Cardiac septum (tissue), 1 donor: ENCODE data around the gene NUP210L. TPM values are rescaled to one million over a fixed set of nuclear protein-coding genes. Genes with fewer than 3 reads are reported as not detected.
"Not testable (repeated sequence)": the region's sequence is repeated elsewhere in the genome, so short reads cannot be mapped to it uniquely, and the experiment has no call there.

ENCODE experiments used
- DNase-seq: peaks from one replicate; pipeline ENCODE4 v3.0.0-alpha.2; 2020; ENCODE audit warnings: low spot score
- intact Hi-C: fragments of 100-400 bp; cut with DNase I; formaldehyde crosslinking; loops from one replicate; pipeline ENCODE4 v1.14.0; 2022
- total RNA-seq: library from RNA; stranded (reverse); fragmentation: NEBNext Ultra II Directional; extraction: Animal tissue kit (Norgen Biotek cat#: 25700); gene quantifications from one replicate; pipeline ENCODE4 v1.2.1, GENCODE V29; 2021
- donor health status: DM: no; HTN: no; CAD: no.

Gene NUP210L
- total RNA-seq, 1 donor from 2014 or later, result 0.48 TPM

DNA sequence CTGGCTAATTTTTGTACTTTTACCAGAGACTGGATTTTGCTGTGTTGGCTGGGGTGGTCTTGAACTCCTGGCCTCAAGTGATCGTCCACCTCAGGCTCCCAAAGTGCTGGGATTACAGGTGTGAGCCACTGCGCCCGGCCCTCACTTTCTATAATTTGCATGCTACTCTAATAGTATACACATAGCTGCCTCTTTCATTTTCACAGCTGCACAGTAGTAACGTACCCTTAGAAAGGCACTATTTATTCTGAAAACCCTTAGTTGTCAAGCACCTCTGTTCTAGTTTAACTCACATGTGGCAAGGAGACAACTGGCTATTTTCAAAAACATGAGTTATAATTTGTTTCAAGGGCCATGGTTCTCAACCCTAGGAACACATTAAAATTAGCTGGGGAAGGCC, 19.8 kb upstream of the NUP210L start:
- DNase-seq, result no peak
- intact Hi-C loops, result loop anchor here (10.0 kb wide), 1 partner anchor 180 kb away; the partner anchor contains the start of gene RPS27

DNA sequence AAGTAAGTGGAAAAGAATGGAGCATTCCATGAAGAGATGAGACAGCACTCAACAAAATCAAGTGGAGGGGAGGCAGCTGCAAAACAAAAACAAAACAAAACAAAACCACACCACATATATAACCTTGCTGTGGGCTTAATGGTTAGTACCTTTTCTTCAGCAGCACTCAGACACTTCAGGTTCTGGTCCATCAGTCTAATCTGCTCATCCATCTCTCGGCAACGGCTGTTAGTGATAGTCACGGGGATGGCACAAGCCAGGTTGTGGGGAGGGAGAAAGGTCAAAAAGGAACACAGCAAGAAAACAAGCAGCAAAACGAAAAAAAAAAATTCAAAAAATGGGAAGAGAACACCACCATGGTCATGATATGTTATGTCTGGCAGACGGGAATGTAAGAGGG, 17.0 kb upstream of the NUP210L start:
- no peak for DNase-seq
- intact Hi-C loops, result loop anchor here (10.0 kb wide), 1 partner anchor 177 kb away; the partner anchor contains the start of gene RPS27

DNA sequence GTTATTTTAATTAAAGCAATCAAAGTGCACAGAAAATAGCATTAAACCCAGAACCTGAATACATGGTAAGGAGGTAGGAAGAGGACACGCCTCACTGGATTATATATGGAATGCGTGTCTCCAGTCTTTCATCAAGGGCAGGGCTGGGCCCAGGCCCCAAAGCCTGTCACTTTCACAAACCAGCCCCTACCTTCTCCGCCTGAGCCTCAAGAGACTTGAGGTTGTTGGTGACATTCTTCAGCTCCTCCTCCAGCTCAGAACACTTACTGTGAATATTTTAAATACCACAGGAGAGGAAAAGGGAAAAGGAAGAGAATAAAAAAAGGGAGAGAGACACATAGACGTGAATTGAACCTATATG, 16.3 kb upstream of the NUP210L start:
- no peak for DNase-seq
- intact Hi-C loops, result loop anchor here (10.0 kb wide), 1 partner anchor 176 kb away; the partner anchor contains the start of gene RPS27

DNA sequence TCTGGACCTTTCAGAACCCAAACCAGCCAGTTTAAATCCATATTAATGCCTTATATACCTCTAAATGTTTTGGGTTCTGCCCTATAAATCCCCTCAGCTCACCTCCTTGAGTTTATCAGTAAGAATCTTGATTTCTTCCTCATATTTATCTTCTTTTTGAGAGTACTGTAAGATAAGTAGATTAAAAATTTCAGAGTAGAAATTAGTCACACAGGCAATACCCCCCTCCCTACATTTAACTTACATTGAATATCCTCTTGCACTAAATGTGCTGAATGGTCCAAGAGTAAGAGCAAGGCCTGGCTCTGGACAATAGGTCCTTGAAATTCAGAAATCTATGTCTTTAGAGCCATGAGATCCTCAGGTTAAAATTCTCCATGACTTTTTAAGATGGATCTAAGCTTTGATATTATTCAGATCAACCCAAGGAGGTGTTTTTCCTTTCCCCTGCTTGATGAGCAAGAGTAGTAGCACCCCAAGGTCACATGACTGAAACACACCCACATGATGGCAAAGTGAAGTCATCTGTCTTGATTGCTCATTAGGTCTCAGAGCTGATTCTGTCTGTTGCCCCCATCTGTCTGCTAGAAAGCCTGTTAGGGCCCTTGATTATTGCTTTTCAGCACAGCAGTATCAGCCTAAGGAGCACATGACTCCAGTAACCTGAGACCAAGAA, 15.8 kb upstream of the NUP210L start:
- intact Hi-C loops, result loop anchor here (10.0 kb wide), 1 partner anchor 176 kb away; the partner anchor contains the start of gene RPS27
- no peak for DNase-seq

DNA sequence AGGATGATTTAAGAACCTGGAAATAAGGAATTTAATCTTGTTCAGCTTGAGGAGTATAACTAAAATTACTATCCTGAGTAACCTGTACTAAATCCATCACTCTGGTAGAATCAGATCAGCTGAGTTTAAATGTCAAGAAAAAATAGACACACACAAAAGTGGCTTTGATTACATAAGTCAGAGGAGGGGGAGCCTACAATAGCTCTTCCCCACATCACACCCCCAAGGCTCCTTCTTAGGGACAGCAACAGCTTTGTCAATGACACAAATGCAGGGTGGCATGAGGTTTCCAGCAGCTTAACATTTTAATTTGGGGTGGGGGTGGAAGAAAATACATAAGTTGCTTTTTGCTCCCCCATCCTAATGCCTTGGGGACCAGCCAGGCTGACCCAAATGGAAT, 12.6 kb upstream of the NUP210L start:
- intact Hi-C loops, result no loop called here
- no peak for DNase-seq

DNA sequence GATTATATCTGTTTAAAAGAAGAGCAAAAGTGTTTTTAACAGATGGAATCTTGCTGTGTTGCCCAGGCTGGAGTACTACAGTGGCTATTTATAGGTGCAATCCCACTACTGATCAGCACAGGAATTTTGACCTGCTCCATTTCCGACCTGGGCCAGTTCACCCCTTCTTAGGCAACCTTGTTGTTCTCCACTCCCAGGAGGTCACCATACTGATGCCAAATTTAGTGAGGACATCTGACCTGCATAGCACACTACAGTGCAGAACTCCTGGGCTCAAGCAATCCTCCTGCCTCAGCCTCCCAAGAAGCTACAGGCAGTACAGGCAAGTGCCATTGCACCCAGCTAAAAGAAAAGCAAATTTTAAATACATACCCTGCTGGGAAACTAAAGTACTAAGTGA, 11.3 kb upstream of the NUP210L start:
- intact Hi-C loops, result no loop called here
- no peak for DNase-seq

DNA sequence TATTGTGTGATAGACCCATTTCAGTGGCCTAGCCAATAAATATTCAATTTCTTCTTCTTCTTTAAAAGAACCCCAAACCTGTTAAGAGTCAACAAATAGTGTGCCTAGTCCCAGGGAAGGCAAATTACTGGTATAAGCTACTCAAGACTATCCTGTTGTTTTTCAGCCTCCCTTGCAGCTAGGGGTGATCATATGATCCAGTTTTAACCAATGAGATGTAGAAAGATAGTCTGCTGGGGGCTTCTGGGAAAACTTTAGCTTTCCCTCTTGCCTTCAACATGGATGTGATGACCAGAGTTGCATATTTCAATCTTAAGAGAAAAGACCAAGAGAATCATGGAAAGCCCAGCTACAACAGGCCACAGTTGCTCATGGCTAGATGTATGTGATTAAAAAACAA, 4.7 kb upstream of the NUP210L start:
- intact Hi-C loops, result no loop called here
- DNase-seq, result no peak

DNA sequence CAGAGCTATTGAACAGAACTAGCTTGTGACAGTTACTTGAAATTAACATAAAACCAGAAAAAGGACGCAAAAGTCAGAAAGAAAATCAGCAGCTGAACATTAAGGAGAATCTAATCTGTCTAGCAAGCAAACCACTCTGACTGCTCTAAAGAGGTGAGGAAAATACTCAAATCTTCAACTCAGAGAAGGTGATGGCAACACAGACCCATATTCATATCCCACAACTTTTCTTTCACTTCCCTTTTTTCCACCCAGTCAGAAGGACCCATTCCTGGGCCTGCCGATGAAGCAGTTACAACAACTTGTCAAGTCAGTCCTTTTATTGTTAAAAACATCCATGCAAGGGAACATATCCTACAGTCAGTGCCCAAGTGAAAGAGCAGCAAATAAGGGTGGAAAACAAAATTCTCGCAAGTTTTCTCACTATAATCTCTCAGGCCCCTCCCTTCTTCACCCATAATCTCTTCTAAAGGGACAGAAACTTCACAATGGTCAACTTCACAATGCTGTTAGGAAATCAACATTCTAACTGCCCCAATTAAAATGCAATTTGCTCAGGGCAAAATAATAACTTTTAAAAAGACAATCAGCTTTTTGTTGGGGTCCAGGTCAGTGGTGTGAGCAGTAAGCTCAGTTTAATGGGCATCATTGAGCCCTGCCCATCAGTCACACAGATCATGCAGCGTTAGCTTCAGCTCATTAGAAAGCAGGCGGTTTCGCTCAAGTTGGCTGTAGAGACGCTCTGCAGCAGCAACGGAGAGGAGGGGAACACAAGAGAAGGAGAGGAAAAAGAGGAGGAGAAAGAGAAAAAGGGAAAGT, 3.6 kb upstream of the NUP210L start:
- DNase-seq, result no peak
- intact Hi-C loops, result no loop called here

DNA sequence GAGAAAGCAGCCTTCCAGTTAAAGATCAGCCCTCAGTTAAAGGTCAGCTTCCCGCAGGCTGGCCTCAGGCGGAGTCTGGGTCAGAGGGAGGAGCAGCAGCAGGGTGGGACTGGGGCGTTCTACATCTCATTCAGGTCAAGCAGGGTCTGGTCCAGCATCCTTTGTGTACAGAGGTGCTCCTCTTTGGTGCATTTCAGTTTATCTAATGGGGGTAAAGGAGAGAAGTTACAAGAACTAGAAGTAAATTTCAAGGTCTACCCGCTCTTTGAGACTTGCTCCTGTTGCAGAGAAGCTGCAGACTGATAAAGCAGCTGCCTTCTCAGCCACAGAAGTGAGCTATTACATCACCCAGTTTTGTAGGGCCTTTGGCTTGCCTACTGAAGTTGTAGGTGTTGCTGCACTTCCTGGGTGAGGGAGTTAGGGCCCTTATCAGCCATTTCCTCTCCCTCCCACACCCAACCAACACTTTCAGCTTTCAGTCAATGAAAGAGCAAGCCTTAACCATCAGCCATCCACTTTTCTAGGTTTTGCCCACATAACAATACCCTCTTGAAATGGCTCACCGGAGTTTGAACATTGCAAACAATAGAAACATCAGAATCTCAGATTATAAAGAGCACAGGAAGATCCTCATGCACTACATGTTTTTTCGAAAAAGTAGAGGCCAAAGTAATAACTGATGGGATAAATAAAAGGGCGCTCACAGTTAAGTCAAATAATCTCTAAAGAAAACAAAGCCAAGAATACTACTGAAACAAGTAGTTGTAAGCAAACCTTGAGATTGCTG, 2.8 kb upstream of the NUP210L start:
- no peak for DNase-seq
- intact Hi-C loops, result no loop called here

DNA sequence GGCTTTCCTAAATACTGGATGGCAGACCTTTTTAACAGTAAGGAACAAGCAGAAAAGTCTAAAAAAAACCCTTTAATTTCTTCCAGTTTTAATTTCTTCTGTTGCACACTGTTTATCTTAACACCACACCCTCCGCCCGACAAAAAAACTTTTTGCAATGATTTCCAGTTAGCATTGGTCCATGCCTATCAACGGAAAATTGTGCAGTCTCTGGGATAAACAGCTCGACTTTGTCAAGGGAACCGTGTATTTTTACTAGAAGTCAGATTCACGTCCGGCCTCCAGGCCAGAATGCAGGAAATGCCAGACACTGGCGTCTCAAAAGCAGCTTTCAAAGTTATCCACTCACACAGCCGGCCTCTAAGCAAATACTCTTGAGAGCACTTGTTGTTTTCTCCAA, 378 bp upstream of the NUP210L start:
- intact Hi-C loops, result no loop called here
- DNase-seq, result no peak

DNA sequence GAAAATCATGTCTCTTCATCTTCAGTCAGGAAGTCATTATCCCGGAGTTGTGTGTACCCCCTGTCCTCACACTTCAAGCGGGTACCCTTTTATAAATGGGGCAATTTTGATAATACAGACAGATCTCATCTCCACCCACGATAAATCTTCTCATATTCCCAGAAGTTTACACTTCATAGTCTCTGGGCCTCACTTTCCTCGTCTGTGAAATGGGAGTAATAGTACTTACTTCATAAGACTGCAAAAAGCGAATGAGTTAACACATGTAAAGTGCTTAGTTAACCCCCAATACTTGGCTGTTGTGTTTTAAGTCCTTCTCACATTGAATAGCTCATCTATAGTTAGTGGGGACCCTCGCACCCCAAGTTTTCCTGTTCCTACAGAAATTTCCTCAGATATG, 820 bp downstream of the NUP210L start:
- intact Hi-C loops, result no loop called here
- no peak for DNase-seq

DNA sequence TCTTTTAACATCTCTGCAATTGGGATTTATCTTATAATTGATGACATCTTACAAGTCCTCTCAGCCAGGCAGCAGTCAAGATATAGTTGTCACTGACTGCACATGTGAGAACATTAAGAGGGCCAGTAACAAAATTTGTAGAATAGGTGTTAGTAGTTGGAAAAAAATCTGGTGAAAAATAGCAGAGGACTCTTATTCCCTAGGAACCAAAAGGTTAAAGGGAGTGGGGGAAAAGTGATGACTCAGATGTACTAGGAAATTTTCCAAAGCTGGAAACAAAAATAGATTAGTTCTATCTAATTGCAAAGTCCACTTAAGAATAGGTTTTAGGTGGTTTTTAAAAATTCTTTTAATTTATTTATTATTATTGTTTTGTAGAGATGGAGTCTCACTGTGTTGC, 3.6 kb downstream of the NUP210L start:
- no peak for DNase-seq
- intact Hi-C loops, result no loop called here

DNA sequence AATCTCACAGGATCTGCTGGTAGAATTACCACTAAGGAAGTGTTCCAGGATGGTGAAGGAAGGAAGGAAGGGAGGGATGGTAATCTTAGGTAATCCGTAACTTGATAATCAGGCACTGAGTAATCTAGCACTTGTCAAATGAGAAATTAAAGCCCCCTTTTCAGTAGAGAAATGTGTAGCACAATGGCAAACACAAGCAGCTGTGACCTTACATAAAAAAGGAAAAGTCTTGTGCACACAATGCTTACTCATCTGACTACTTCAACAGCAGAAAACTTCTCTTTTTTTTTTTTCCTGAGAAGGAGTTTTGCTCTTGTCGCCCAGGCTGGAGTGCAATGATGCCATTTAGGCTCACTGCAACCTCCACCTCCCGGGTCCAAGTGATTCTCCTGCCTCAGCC, 6.1 kb downstream of the NUP210L start:
- DNase-seq, result no peak
- intact Hi-C loops, result no loop called here

DNA sequence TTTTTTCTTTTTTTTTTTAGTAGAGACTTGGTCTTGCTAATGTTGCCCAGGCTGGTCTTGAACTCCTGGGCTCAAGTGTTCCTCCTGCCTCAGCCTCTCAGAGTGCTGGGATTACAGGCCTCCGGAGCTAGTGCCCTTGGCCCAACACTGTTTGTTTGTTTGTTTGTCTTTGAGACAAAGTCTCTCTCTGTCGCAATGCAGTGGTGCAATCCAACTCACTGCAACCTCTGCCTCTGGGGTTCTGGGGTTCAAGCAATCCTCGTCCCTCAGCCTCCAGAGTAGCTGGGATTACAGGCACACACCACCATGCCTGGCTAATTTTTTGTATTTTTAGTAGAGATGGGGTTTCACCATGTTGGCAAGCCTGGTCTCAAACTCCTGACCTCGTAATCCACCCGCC, 7.4 kb downstream of the NUP210L start:
- intact Hi-C loops, DNase-seq: not testable (repeated sequence)

DNA sequence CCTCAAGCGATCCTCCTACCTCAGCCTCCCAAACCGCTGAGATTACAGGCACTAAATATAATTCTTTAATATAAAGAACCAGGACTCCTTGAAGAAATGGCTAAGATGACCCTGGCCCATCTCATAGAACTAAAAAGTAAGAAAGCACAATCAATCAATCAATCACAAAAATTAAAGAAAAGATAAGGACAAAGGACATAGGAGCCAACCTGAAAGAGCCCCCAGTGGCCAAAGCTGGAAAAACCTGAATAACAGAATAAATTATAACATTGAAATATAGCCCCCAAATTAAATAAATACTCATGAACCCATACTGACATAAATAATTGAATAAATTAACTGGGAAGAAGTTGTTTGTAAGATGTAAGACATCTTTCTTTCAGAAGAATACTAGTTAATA, 8.9 kb downstream of the NUP210L start:
- no peak for DNase-seq
- intact Hi-C loops, result no loop called here

DNA sequence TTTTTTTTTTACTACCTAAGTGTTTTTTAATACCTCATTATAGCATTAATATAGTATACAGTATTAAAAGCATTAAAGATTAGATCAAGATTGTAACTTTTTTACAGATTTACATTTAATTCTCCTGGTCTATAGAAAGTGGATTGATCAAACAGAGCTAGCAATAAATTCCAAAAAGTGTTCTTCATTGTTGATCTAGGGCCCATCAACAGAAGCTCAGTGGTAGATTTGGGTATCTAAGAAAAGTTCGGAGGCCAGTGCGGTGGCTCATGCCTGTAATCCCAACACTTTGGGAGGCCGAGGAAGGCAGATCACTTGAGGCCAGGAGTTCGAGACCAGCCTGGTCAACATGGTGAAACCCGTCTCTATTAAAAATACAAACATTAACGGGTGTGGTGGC, 12.5 kb downstream of the NUP210L start:
- no peak for DNase-seq
- intact Hi-C loops, result no loop called here

DNA sequence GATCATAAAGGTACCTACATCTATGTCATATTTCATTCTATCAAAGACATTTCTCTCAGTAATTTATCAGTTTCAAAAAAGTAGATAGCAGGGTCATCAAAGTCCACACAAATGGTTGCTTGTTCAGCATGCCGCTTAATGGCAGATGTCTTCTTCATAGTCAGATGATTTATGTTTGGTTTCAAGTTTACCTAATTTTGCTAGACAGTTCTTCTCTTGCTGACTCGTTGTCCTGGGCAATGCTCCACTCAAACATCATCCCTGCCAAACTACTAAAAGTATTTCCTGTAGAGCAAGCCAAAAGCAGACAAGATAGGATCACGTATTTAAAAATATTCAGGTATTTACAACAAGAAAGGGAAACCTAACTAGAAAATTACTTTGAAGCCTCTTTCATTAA, 13.6 kb downstream of the NUP210L start:
- no peak for DNase-seq
- intact Hi-C loops, result no loop called here

DNA sequence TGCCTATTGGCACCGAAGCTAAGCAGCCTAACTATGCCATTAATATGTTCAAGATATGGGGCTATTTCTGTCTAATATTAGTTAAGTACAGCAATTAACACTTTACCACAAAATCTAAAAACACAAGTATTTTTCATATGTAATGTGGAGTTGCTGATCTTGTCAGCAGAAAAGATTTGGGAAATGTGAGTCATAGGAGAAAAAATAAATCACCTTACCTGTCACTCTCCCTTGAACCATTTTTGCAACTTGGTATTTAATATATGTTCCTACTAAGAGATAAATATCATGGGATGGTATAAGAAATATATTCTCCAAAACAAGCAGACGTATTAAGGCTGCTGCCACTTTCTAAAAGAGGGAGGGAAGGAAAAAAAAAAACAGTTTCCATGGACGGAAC, 17.0 kb downstream of the NUP210L start:
- intact Hi-C loops, result no loop called here
- DNase-seq, result no peak

DNA sequence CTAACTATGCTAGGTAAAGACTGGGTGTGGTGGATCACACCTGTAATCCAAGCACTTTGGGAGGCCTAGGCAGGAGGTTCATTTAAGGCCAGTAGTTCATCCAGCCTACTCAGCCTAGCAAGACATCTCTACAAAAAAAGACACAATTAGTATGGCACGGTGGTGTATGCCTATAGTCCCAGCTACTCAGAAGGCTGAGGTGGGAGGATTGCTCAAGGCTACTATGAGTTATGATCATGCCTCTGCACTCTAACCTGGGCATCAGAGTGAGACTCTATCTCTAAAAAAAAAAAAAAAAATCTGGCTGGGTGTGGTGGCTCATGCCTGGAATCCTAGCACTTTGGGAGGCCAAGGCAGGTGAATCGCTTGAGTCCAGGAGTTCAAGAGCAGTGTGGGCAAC, 21.6 kb downstream of the NUP210L start:
- intact Hi-C loops, result no loop called here
- DNase-seq, result no peak

DNA sequence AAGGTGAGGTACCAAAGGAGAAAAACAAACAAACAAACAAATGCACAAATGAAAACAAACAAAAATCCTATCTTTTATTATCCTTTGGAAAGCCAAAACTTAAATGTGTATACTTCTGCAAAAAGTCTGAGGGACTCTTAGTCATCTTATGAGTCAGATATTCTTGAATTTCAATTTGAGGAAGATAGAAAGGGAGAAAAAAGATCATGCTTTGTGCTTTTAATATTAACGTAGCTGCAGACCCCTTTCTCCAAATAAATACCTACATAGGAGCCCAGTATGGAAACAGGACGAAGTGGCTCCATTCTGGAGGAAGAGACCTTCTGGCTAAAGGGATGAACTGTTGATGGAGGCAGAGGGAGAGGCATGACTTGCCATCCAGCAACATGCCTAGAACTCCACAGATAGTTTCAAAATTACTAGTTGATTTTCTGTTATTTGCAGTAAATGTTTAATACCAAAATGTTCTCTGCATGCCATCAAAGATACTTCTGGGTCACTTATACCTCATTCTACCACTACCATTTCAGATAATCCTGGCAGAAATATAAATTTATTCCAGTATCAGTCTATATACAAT, 25.4 kb downstream of the NUP210L start:
- DNase-seq, result no peak
- intact Hi-C loops, result no loop called here
